Fibroblast of the conjunctiva (primary cell): Measurements from ENCODE around the gene IDI1.

ENCODE experiments used
- DNase-seq: peaks from one replicate; pipeline ENCODE4 v3.0.0-alpha.2; 2010; ENCODE audit warnings: low read depth

The IDI1 gene

DNA sequence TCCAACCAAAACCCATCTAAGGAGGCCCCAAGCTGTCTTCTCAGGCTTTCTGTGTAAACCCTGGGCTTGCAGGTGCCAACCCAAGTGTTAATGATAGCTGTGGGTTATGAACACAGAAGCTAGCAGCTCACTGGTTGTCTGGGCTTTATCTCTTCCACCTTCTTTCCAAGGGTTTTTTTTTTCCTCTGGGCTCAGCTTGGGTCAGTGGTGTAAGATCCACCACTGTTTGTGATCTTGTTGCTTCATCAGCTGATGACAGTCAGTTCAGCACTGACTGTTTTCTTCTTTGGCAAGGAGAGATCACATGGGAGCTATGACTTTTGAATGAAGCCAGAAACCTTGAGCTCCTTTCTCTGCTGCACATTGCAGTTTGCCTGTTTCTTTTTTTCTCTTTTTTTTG is 56.0 kb downstream of the IDI1 start:
- DNase-seq: no peak

DNA sequence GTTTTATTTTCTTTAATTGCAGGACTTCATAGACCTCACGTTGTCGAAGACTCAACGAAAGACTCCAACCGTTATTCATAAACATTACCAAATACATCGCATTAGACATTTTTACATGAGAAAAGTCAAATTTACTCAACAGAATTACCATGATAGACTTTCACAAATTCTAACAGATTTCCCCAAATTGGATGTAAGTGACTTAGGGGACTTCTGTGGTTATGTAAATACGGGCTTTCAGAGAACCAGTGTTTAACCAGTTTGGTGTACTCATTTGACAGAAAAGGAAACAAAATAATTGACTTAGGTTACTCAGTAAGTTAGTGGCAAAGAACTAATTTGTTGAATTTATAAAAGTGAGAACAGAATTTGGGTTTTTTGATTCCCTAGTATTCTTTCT is 56.5 kb downstream of the IDI1 start:
- DNase-seq: no peak

DNA sequence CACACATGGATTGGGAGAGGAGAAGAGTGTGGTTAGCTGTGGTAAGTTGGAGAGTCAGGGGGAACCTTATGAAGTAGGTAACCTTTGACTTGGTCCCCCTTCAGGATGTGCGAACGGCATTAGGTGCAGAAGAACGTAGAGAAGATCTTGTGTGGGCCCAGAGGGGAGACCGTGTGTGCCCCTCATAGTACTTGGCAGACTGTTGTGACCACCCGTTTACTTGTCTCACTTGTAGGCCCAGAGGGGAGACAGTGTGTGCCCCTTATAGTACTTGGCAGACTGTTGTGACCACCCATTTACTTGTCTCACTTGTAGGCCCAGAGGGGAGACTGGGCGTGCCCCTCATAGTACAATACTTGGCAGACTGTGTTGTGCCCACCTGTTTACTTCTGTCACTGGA is 58.1 kb downstream of the IDI1 start:
- DNase-seq: no peak
